22Rv1 (cell line): ENCODE results near the gene S100A6.

Experiments
- CTCF ChIP-seq: fragments of 450-650 bp; IDR thresholded peaks from 2 replicates; pipeline ENCODE4 v1.5.1; 2017; ENCODE audit warnings: mild to moderate bottlenecking
- ZFX ChIP-seq: fragments of 450-650 bp; IDR thresholded peaks from 2 replicates; pipeline ENCODE4 v1.6.1; 2017; ENCODE audit warnings: antibody characterized with exemption, borderline replicate concordance

GRCh38 chr1:153515504-153516394, 20.0 kb downstream of the S100A6 start:
- TF ChIP-seq CTCF = no peak
- TF ChIP-seq ZFX = no peak
